Femur (tissue), 1 donor: ENCODE results near the gene AADAC.
"Not testable (repeated sequence)": the region's sequence is repeated elsewhere in the genome, so short reads cannot be mapped to it uniquely, and the experiment has no call there.

Experiments
- DNase-seq: peaks from one replicate; pipeline ENCODE4 v3.0.0-alpha.2; 2017

The AADAC gene

GRCh38 chr3:151813799-151814198 is at the start of gene AADAC:
TSS of gene AADAC (plus strand) at chr3:151814116. CDS start at chr3:151814163, 47 bp downstream.
- DNase-seq: no peak

GRCh38 chr3:151764699-151765098 is 49.2 kb upstream of the AADAC start:
- DNase-seq: not testable (repeated sequence)

DNA sequence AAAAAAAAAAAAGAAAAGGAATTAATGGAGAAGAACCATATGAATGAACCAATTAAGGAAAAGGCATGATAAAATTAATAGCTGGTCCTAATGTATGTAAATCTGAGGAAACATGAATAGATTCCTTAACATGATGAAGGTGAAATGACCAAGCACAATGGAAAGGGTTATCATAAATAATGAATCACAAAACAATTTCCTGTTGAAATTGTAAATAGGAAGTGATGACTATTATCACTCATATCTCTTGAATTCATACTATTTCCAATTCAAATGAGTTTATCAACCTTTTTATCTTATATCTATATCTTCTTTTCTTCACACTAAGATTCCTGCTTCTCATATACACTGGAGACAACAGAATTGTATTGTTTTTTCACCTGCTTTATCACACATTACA is 48.2 kb upstream of the AADAC start:
- DNase-seq: no peak

DNA sequence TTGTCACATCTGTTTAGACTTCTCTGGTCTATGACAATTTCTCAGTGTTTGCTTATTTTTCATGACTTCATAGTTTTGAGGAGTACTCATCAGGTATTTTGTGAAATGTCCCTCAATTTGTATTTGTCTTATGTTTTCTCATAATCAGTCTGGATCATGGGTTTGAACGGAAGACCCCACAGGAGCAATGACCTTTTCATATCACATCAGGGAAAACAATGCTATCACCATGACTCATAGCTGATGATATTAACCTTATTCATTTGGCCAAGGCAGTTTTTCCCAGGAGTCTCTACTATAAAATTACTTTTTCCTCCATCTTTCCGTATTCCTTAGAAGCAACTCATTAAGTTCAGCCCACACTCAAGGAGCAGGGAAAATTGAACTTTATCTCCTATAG is 47.5 kb upstream of the AADAC start:
- DNase-seq: no peak

DNA sequence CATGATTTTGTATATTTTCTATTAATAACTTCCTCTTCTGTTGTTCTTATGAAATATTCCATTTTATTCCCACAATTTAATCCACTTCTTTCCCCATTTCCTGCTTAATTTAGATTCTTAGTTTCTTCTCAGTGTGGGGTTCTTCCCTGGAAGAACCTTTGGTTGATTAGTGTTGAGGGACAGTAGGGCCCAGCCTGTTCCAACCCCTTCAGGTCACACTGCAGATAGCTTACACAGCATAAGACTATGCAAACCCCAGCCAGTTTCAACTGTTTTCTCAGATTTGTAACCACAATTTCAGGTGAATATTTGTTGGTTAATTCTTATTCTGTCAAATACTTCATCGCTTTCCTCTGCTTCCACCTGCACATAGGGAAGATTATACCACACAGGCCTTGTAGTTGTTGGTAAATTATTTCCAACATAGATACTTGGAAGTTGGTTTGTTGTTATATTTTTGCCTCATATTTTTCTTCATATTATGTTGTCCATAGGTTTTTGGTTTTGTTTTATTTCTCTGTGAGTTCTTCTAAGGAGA is 45.5 kb upstream of the AADAC start:
- no peak for DNase-seq

- no peak for DNase-seq
Observed at GRCh38 chr3:151769175-151769574, 44.7 kb upstream of the AADAC start.

- DNase-seq: peak; percentile 71
Observed at GRCh38 chr3:151770956-151771355, 43.0 kb upstream of the AADAC start.

- DNase-seq: no peak
Observed at GRCh38 chr3:151772825-151773480, 41.0 kb upstream of the AADAC start.

GRCh38 chr3:151774235-151774634 is 39.7 kb upstream of the AADAC start:
- DNase-seq: no peak

GRCh38 chr3:151774910-151775309 is 39.0 kb upstream of the AADAC start:
- DNase-seq: no peak

- DNase-seq: no peak
Observed at GRCh38 chr3:151775314-151776258, 38.3 kb upstream of the AADAC start.

- DNase-seq: no peak
Observed at GRCh38 chr3:151776259-151776740, 37.6 kb upstream of the AADAC start.

GRCh38 chr3:151777880-151778279 is 36.0 kb upstream of the AADAC start:
- DNase-seq: no peak

DNA sequence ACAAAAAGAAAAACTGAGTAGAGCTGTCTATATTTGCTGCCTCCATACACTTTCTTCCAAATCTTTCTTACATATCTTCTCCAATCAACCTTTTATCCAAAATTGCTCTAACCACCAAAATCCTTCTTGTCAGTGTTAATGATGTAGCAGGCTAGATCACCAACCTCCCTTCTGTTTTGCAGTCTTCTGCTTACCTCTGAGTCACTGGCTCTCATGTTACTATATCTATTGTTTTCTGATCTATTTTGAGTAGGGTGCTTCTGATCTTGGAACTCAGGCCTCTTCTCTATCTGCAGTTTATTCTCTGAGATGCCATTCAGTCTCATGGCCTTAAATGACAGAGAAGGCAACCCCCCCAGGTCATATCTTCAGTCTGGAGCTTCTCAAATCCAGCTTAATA is 26.3 kb upstream of the AADAC start:
- DNase-seq: no peak

DNA sequence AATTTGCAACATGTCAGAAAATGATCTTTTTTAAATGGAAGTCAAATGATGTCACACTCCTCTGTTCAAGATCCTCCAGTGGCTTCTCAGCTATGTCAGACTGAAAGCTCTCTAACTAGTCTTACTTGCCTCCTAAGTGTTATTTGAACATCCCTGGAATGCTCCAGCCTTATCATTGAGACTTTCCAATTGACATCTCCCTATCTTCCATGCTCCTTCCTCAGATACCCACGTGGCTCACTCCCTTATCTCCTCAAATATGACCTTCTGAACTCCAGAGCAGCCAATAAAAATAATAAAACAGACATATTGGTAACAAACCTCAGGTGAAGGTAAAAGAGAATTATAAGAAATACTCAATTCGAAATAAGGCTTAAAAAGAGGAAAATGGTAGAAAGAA is 25.5 kb upstream of the AADAC start:
- no peak for DNase-seq

DNA sequence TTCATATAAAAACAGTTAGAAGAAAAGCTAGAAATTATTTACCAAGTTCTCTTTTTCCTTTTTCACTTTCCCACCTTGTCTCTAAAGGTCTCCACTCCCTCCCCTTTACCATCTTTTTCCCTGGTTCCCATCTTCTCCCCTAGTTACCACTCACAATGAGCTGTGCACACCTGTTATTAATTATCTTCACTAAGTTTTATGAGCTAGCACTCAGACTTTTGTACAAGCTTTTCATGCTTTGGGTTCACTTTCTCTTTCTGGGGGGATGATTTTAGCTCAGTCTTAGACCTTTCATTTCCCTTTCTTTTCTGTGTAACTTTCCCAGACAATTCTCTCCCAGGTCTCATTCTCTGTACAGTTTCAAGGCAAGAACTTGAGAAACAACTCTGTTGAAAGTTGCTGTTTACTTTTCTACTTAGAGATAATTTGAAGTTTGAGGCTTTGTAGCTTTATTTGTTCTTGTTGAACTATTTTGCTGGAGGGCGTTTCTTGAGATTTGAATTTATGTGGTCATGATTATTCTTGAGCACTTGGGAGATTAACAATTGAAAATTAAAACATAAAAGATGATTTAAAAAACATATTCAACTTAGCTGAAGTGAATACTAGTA is 24.0 kb upstream of the AADAC start:
- no peak for DNase-seq

DNA sequence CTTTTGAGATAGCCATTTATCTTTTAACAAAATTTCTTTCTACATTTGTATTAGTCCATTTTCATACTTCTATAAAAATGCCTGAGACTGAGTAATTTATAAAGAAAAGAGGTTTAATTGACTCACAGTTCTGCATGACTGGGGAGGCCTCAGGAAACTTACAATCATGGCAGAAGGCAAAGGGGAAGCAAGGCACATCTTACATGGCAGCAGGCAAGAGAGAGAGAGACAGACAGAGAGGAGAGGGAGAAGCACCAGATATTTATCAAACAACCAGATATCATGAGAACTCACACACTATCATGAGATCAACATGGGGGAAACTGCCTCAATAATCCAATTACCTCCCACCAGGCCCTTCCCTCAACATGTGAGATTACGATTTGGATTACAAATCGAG is 23.2 kb upstream of the AADAC start:
- DNase-seq: not testable (repeated sequence)

DNA sequence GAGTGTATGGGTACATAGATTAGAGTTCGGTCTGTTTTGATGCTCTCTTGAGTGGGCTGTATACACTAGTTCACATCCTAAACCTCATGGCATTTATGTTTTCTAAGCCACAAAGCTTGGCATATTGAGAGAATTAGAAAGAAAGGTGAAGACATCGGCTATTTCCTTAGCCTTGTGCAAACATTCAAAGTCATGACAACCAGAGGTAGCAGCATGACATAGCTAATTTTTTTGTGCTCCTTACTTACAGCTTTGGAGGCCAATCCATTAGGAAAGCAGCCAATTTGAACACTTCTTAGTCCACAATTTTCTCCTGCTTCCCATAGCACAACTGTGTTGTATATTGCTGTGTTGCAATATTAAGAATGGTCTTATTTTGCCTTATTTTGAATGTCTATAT is 21.5 kb upstream of the AADAC start:
- DNase-seq: no peak

- no peak for DNase-seq
Observed at GRCh38 chr3:151793636-151794035, 20.3 kb upstream of the AADAC start.

GRCh38 chr3:151794080-151794479 is 19.8 kb upstream of the AADAC start:
- DNase-seq: no peak

- DNase-seq: no peak
Observed at GRCh38 chr3:151795276-151795675, 18.6 kb upstream of the AADAC start.

GRCh38 chr3:151796105-151796680 is 17.7 kb upstream of the AADAC start:
- DNase-seq: no peak

GRCh38 chr3:151798466-151798865 is 15.4 kb upstream of the AADAC start:
- DNase-seq: no peak
